HL-60 (cell line): ENCODE results near the gene FUZ.

Source experiments
- CTCF ChIP-seq: IDR thresholded peaks from one replicate; pipeline ENCODE4 v1.5.1; 2011; ENCODE audit warnings: low read length, control low read depth, inconsistent platforms; ENCODE audit not compliant: insufficient read depth
- GABPA ChIP-seq: IDR thresholded peaks from 2 replicates; pipeline ENCODE4 v1.6.1; 2012; ENCODE audit warnings: low read depth
- REST ChIP-seq: IDR thresholded peaks from 2 replicates; pipeline ENCODE4 v1.6.1; 2012; ENCODE audit warnings: low read depth; ENCODE audit not compliant: insufficient replicate concordance

DNA sequence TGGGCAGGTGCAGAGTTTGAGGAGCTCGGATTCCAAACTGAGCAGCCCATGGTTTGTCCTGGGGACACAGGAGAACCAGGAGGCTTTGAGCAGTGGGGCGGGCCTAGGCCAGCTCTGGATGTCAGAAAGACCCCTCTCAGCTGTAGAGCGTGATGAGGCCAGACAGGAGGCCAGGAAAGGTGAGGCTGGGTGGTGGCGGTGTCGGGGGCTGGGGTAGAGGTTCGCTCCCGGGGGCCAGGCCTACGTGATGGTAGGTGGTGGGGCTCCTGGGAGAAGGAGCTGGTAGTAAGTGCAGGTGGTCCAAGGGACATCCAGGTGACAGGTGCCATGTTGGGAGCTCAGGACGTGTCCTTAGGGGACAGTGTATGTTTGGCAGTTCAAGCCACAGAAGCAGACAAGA is 24.3 kb upstream of the FUZ start:
- TF ChIP-seq CTCF (no peak), GABPA (no peak), REST (no peak)
